UCSD-AML1 (cell line): ENCODE measurements around the gene CNTN5.
"Not testable (repeated sequence)": the region's sequence is repeated elsewhere in the genome, so short reads cannot be mapped to it uniquely, and the experiment has no call there.

Source experiments
- DNase-seq: peaks from one replicate; lab custom pipeline; 2025; ENCODE audit not compliant: unreplicated experiment; lab: John Stamatoyannopoulos, UW

CNTN5 gene

GRCh38 chr11:100274466-100274865 lies 1253.7 kb downstream of the CNTN5 start:
- DNase-seq, result not testable (repeated sequence)

GRCh38 chr11:100294748-100295147 lies 1274.0 kb downstream of the CNTN5 start:
- no peak for DNase-seq

- no peak for DNase-seq
These were observed 1275.4 kb downstream of the CNTN5 start for GRCh38 chr11:100296051-100296679.

GRCh38 chr11:100297516-100297915 lies 1276.8 kb downstream of the CNTN5 start:
- no peak for DNase-seq

- DNase-seq, result no peak
These were observed 1282.1 kb downstream of the CNTN5 start for GRCh38 chr11:100302824-100303223.

GRCh38 chr11:100303897-100304296 lies 1283.1 kb downstream of the CNTN5 start:
- DNase-seq, result no peak

- no peak for DNase-seq
These were observed 1287.5 kb downstream of the CNTN5 start for GRCh38 chr11:100308202-100308601.

GRCh38 chr11:100315946-100316345 lies 1295.2 kb downstream of the CNTN5 start:
- DNase-seq, result no peak

- DNase-seq, result no peak
These were observed 1296.2 kb downstream of the CNTN5 start for GRCh38 chr11:100316952-100317351.

- DNase-seq, result no peak
These were observed 1298.9 kb downstream of the CNTN5 start for GRCh38 chr11:100319691-100320090.

- no peak for DNase-seq
These were observed 1308.0 kb downstream of the CNTN5 start for GRCh38 chr11:100328626-100329340.

GRCh38 chr11:100329352-100329751 lies 1308.6 kb downstream of the CNTN5 start:
- DNase-seq, result no peak

- no peak for DNase-seq
These were observed 1316.1 kb downstream of the CNTN5 start for GRCh38 chr11:100336873-100337272.

- DNase-seq, result no peak
These were observed 1317.5 kb downstream of the CNTN5 start for GRCh38 chr11:100338144-100338840.

GRCh38 chr11:100340466-100341319 lies 1319.9 kb downstream of the CNTN5 start:
- no peak for DNase-seq

- DNase-seq, result no peak
These were observed 1332.3 kb downstream of the CNTN5 start for GRCh38 chr11:100353083-100353482.

- no peak for DNase-seq
These were observed 1334.0 kb downstream of the CNTN5 start for GRCh38 chr11:100354736-100355135.

GRCh38 chr11:100356035-100356434 lies 1335.3 kb downstream of the CNTN5 start:
- no peak for DNase-seq

- no peak for DNase-seq
These were observed 1338.5 kb downstream of the CNTN5 start for GRCh38 chr11:100359281-100359680.

GRCh38 chr11:100367892-100368291 lies 1347.1 kb downstream of the CNTN5 start:
- DNase-seq, result no peak

- no peak for DNase-seq
These were observed 1362.7 kb downstream of the CNTN5 start for GRCh38 chr11:100383357-100383865.
